Midbrain (tissue), 1 donor: ENCODE measurements around the gene PLXNB3.
A peak's percentile ranks its signal among the peaks of the same experiment; 100 is the strongest.

Experiments
- DNase-seq: peaks from one replicate; lab custom pipeline; 2025; lab: John Stamatoyannopoulos, UW

Gene PLXNB3

GRCh38 chrX:153791104-153791852, 27.2 kb downstream of the PLXNB3 start:
- DNase-seq, result no peak

- DNase-seq, result no peak
Observed at GRCh38 chrX:153792368-153792767, 28.3 kb downstream of the PLXNB3 start.

GRCh38 chrX:153793291-153793690, 29.2 kb downstream of the PLXNB3 start:
- no peak for DNase-seq

GRCh38 chrX:153794018-153794896, 30.2 kb downstream of the PLXNB3 start, which contains the start of the genes IDH3G and SSR4:
IDH3G (minus strand) TSS chrX:153794375; CDS start chrX:153794326, 49 bp downstream.
SSR4 (plus strand) TSS chrX:153794668; CDS start chrX:153794688, 20 bp downstream.
- peak; percentile 90 for DNase-seq

GRCh38 chrX:153794897-153795816, 31.1 kb downstream of the PLXNB3 start:
- no peak for DNase-seq

GRCh38 chrX:153797415-153798015, 33.5 kb downstream of the PLXNB3 start:
- DNase-seq, result no peak

- no peak for DNase-seq
Observed at GRCh38 chrX:153799326-153799725, 35.3 kb downstream of the PLXNB3 start.

- DNase-seq, result no peak
Observed at GRCh38 chrX:153800177-153800722, 36.2 kb downstream of the PLXNB3 start.

- no peak for DNase-seq
Observed at GRCh38 chrX:153800746-153801145, 36.7 kb downstream of the PLXNB3 start.

GRCh38 chrX:153801669-153802068, 37.6 kb downstream of the PLXNB3 start:
- DNase-seq, result no peak

GRCh38 chrX:153802513-153803045, 38.5 kb downstream of the PLXNB3 start:
- DNase-seq, result no peak

GRCh38 chrX:153803211-153804099, 39.4 kb downstream of the PLXNB3 start:
- no peak for DNase-seq

GRCh38 chrX:153804100-153804595, 40.1 kb downstream of the PLXNB3 start:
- DNase-seq, result no peak

- no peak for DNase-seq
Observed at GRCh38 chrX:153804621-153805020, 40.6 kb downstream of the PLXNB3 start.

GRCh38 chrX:153805436-153805835, 41.4 kb downstream of the PLXNB3 start:
- no peak for DNase-seq

- no peak for DNase-seq
Observed at GRCh38 chrX:153806999-153807575, 43.0 kb downstream of the PLXNB3 start.

GRCh38 chrX:153807976-153808375, 43.9 kb downstream of the PLXNB3 start:
- DNase-seq, result no peak

GRCh38 chrX:153812220-153812619, 48.2 kb downstream of the PLXNB3 start:
- DNase-seq, result no peak

GRCh38 chrX:153813161-153813560, 49.1 kb downstream of the PLXNB3 start:
- DNase-seq, result no peak
